Common myeloid progenitor, CD34-positive (primary cell): Measurements from ENCODE around the gene SCD5.
"Not testable (repeated sequence)": the region's sequence is repeated elsewhere in the genome, so short reads cannot be mapped to it uniquely, and the experiment has no call there.

Experiments
- CTCF ChIA-PET: fragments of 350-600 bp; sonication (Branson Sonifier 250); formaldehyde crosslinking; loops from one replicate; lab custom pipeline; 2021; ENCODE audit warnings: antibody characterized with exemption; lab: Charles Lee
- POLR2A ChIA-PET: fragments of 350-600 bp; sonication (Branson Sonifier 250); formaldehyde crosslinking; loops from one replicate; lab custom pipeline; 2021; ENCODE audit warnings: antibody characterized with exemption; lab: Charles Lee
- DNase-seq, 3 donors: peaks; one replicate each; pipeline versions ENCODE4 v3.0.0 to v3.0.0-alpha.2; 2013
- H3K27ac ChIP-seq, 2 experiments: 1 replicate in 1 of 2; 2 replicates in 1 of 2; pipeline ENCODE4 v1.7.0; 2013; ENCODE audit warnings: inconsistent platforms in 2 of 2, low read length in 2 of 2, mild to moderate bottlenecking in 2 of 2, low read depth in 1 of 2, moderate library complexity in 1 of 2; ENCODE audit not compliant: severe bottlenecking in 2 of 2, insufficient read depth in 1 of 2, poor library complexity in 1 of 2
- H3K27me3 ChIP-seq, 5 experiments: replicated peaks in 2 of 5; 1 replicate in 3 of 5; 2 replicates in 2 of 5; pipeline versions ENCODE4 v1.6.1 to v1.7.0; 2013; ENCODE audit warnings: low read length in 4 of 5, mild to moderate bottlenecking in 2 of 5, moderate library complexity in 2 of 5, inconsistent platforms in 1 of 5; ENCODE audit not compliant: insufficient read depth in 5 of 5, control insufficient read depth in 4 of 5
- H3K36me3 ChIP-seq, 4 experiments: 1 replicate in 2 of 4; 2 replicates in 2 of 4; pipeline versions ENCODE4 v1.6.1 to v1.7.0; 2013; ENCODE audit warnings: low read length in 3 of 4, control low read depth in 1 of 4, mild to moderate bottlenecking in 1 of 4; ENCODE audit not compliant: control insufficient read depth in 4 of 4, insufficient read depth in 4 of 4
- H3K4me1 ChIP-seq, 4 experiments: 1 replicate in 3 of 4; 2 replicates in 1 of 4; pipeline versions ENCODE4 v1.6.1 to v1.7.1; 2013; ENCODE audit warnings: low read length in 3 of 4, mild to moderate bottlenecking in 3 of 4, control low read depth in 1 of 4, inconsistent platforms in 1 of 4, moderate library complexity in 1 of 4; ENCODE audit not compliant: control insufficient read depth in 4 of 4, insufficient read depth in 4 of 4; ENCODE audit errors: control extremely low read depth in 1 of 4
- H3K4me3 ChIP-seq, 7 experiments: 1 replicate in 4 of 7; 2 replicates in 3 of 7; pipeline versions ENCODE4 v1.5.1 to v1.7.0; 2013; ENCODE audit warnings: mild to moderate bottlenecking in 7 of 7, low read length in 6 of 7, moderate library complexity in 6 of 7, inconsistent platforms in 2 of 7, low read depth in 2 of 7, control low read depth in 1 of 7; ENCODE audit not compliant: insufficient read depth in 4 of 7, control insufficient read depth in 1 of 7; ENCODE audit errors: extremely low read depth in 1 of 7
- H3K9me3 ChIP-seq, 5 experiments: 1 replicate in 4 of 5; 2 replicates in 1 of 5; pipeline versions ENCODE4 v1.6.1 to v1.7.1; 2013; ENCODE audit warnings: low read length in 4 of 5, mild to moderate bottlenecking in 2 of 5, inconsistent platforms in 1 of 5, low read depth in 1 of 5, moderate library complexity in 1 of 5; ENCODE audit not compliant: control insufficient read depth in 4 of 5, insufficient read depth in 2 of 5; ENCODE audit errors: control extremely low read depth in 1 of 5
- WGBS: methylation state at CpG from one replicate; pipeline ENCODE4 v1.1.5; 2013; ENCODE audit not compliant: insufficient coverage; 5-methylcytosine and 5-hydroxymethylcytosine counted together

SCD5 gene

DNA sequence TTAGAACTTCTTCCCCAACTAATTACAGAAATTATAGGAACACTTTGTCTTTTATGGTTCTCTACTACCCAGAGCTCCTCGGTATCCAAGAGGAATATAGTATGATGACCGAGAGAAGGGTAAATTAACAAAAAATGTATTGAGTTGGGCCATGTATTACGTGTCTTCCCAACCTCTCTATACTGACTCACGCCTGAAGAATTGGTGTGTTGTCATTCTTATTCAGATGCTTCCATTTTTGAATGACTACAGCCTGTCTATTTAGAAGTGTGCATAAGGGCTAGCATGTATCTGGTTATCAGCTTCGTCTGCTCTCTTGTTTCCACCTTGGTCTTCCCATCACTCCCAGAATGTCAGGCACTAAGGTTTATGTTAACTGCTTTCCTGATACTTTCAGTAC, 24.5 kb upstream of the SCD5 start:
- peaks cover 6 to 14% (median 10%) of the 10 kb centered on the region in 4 experiments for H3K4me1 ChIP-seq
- DNase-seq: no peak
- peaks cover 38 to 71% (median 53%) of the 10 kb centered on the region in 4 experiments for H3K36me3 ChIP-seq
- POLR2A ChIA-PET: no interaction called here
- CTCF ChIA-PET: no interaction called here
- H3K9me3 ChIP-seq: no peaks in the 10 kb centered on the region
- no peaks in the 10 kb centered on the region for H3K27me3 ChIP-seq
- no peak overlapping the region for H3K4me3 ChIP-seq
- no peak overlapping the region for H3K27ac ChIP-seq
- WGBS: 100% methylated on average over 1 of the region's 5 CpGs

DNA sequence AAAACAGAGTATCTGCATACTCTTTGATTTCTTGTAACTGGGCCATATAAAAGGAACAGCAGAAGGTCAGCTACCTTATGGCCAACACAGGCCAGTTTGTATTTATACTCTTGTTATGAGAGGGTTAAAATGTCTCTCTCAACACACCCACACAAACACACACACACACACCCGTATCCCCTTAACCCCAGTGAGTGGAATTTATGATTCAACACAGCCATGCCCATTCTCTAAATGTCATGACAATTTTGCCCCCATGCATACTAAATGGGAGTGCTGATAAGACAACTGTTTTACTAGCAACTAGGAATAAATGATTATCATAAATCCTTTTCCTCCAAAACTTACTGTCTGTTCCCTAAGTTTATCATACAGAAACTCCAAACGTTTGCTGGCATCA, 22.1 kb upstream of the SCD5 start:
- Histone ChIP-seq H3K27ac (no peak overlapping the region), H3K9me3 (no peaks in the 10 kb centered on the region), H3K4me1 (peaks cover 6 to 18% (median 13%) of the 10 kb centered on the region in 4 experiments), H3K36me3 (peaks cover 36 to 62% (median 45%) of the 10 kb centered on the region in 4 experiments), H3K27me3 (no peaks in the 10 kb centered on the region), H3K4me3 (no peak overlapping the region)
- POLR2A ChIA-PET: no interaction called here
- no CpG with 5 or more reads among the region's 2 CpGs for whole genome bisulfite sequencing
- CTCF ChIA-PET: interaction anchor here (1.0 kb wide), 1 partner anchor 9 kb away, joined by 3 read pairs; no protein-coding TSS in a partner anchor
- no peak for DNase-seq

DNA sequence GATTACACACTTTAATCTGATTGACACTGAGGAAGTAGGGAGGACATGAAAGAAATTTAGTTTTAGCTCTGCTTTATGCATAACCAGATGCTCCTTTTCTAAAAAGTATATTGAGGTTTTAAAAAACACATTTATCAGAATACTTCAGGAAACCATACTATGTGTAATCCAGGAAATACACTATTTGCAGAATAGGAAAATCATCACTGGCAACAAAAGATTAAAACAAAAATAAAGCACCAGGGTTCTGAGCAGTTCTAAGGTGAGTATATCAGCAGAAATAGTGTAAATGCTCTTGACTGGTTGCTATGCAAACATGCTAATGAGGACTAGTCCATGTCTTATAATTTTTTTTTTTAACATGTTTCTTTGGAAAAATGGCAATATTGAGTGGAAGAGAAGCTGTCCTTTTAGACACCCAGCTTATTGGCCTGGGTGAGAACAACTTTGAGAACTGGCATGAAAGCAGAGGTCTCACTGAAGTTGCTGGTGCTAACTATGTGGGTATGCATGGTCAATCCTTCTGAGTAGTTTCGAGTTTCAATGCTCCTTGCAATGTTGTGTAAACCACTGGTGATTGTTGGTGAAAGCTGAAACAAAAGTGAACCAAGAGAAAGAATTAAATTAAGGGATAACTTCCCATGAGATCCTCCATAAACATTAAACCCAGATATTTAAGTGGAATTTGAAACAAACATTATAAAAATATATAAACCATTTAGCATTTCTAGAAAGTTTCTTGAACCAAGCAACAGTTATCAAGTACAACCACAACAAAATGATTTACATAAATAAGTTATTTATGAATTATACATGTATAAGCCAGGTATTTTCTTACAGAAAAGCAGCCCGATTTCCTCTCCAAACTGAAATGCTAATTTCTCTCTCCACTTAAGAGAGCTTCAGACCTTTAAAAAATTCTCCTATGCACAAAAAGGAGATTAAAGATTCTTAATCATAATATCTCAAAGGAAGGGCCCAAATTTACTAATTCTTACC, 20.4 kb upstream of the SCD5 start:
- peak; percentile 25 to 84 (median 72) for DNase-seq
- H3K4me3 ChIP-seq: no peak overlapping the region
- no peaks in the 10 kb centered on the region for H3K9me3 ChIP-seq
- WGBS: 100% methylated on average over 1 of the region's 2 CpGs
- peak overlapping the region; percentile 59 to 80 for H3K27ac ChIP-seq
- peaks cover 23 to 53% (median 30%) of the 10 kb centered on the region in 4 experiments for H3K36me3 ChIP-seq
- ChIA-PET CTCF (interaction anchor here (1.3 to 2.2 kb wide), 5 partner anchors 14 to 81 kb away, joined by 4 to 5 read pairs (median 5); no protein-coding TSS in a partner anchor), POLR2A (interaction anchor here (0.6 kb wide), 1 partner anchor 1412 kb away, joined by 3 read pairs; no protein-coding TSS in a partner anchor)
- peaks cover 6 to 18% (median 13%) of the 10 kb centered on the region in 4 experiments for H3K4me1 ChIP-seq
- H3K27me3 ChIP-seq: no peaks in the 10 kb centered on the region

DNA sequence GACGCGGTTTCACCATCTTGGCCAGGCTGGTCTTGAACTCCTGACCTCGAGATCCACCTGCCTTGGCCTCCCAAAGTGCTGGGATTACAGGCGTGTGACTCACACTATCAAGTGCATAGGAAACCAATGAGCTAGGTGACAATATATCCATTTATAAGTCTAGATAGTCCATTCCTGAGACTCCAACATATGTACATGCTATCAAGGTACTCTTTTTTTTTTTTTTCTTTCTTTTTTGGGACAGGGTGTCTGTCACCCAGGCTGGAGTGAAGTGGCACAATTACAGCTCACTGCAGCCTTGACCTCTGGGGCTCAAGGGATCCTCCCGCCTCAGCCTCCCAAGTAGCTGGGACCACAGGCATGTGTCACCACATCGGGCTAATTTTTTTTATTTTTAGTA, 18.3 kb upstream of the SCD5 start:
- Histone ChIP-seq H3K36me3 (peaks cover 8 to 35% (median 13%) of the 10 kb centered on the region in 4 experiments), H3K4me1 (peaks cover 6 to 22% (median 17%) of the 10 kb centered on the region in 4 experiments)
- H3K9me3 ChIP-seq, H3K4me3 ChIP-seq, H3K27ac ChIP-seq, DNase-seq, H3K27me3 ChIP-seq: not testable (repeated sequence)
- 100% methylated on average over 3 of the region's 6 CpGs for WGBS
- POLR2A ChIA-PET: interaction anchor here (0.6 kb wide), 1 partner anchor 31 kb away, joined by 3 read pairs; no protein-coding TSS in a partner anchor
- CTCF ChIA-PET: interaction anchor here (0.6 to 1.0 kb wide), 3 partner anchors 14 to 152 kb away, joined by 3 to 4 read pairs (median 3); no protein-coding TSS in a partner anchor

DNA sequence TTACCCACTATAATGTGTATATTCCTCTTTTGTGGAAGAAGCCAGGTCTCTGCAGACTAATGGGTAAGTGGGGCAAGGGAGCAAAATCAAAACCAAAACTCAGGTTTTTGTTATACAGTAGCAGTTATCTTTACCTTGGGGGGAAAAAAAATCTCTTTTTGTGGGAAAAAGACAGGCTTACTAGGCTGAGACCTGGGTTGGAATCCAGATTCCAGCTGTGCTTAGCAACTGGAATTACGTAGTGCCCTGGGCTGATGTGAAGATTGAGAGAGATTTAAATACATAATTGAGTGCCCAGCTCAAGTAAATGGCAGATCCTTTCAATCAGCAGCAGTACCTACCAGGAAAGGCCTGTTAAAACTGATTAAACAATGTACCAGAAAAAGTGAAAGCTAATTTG, 15.4 kb upstream of the SCD5 start:
- H3K36me3 ChIP-seq: peaks cover 0 to 16% (median under 1%) of the 10 kb centered on the region in 4 experiments
- no peaks in the 10 kb centered on the region for H3K9me3 ChIP-seq
- H3K4me1 ChIP-seq: peaks cover 5 to 20% (median 15%) of the 10 kb centered on the region in 4 experiments
- H3K4me3 ChIP-seq: no peak overlapping the region
- ChIA-PET CTCF (no interaction called here), POLR2A (no interaction called here)
- WGBS: no CpG with 5 or more reads among the region's 1 CpG
- no peaks in the 10 kb centered on the region for H3K27me3 ChIP-seq
- H3K27ac ChIP-seq: no peak overlapping the region
- DNase-seq: no peak

GRCh38 chr4:82811838-82812341, 13.3 kb upstream of the SCD5 start:
- H3K4me1 ChIP-seq: peaks cover 0 to 7% (median 5%) of the 10 kb centered on the region in 4 experiments
- no peaks in the 10 kb centered on the region for H3K9me3 ChIP-seq
- no peak overlapping the region for H3K27ac ChIP-seq
- 10% methylated on average over 3 of the region's 6 CpGs for WGBS
- peaks cover 0 to 2% (median 0%) of the 10 kb centered on the region in 4 experiments for H3K36me3 ChIP-seq
- no peak overlapping the region for H3K4me3 ChIP-seq
- H3K27me3 ChIP-seq: no peaks in the 10 kb centered on the region
- CTCF ChIA-PET: interaction anchor here (1.0 to 1.9 kb wide), 4 partner anchors 9 to 90 kb away, joined by 3 to 4 read pairs (median 3); no protein-coding TSS in a partner anchor
- peak in 2 of 3 donors; percentile 32 to 47 for DNase-seq
- POLR2A ChIA-PET: no interaction called here
